Activated naive CD8-positive, alpha-beta T cell treated with anti-CD3 and anti-CD28 coated beads, Interleukin-2, amount 50 U/mL, for 24 hours (primary cell): ENCODE data around the gene DNAJB14.
"Not testable (repeated sequence)": the region's sequence is repeated elsewhere in the genome, so short reads cannot be mapped to it uniquely, and the experiment has no call there.

Source experiments
- ATAC-seq: fragments of 150-1000 bp; cut with Tn5 transposase; one replicate; pipeline ENCODE4 v1.10.0; 2021
- DNase-seq: peaks from one replicate; pipeline ENCODE4 v3.0.0; 2021
- H3K27ac Mint-ChIP-seq: one replicate; pipeline ENCODE4 v1.8.0; 2021; ENCODE audit warnings: mild to moderate bottlenecking, mixed read lengths
- H3K27me3 Mint-ChIP-seq: one replicate; pipeline ENCODE4 v1.8.0; 2021; ENCODE audit warnings: mixed read lengths
- H3K36me3 Mint-ChIP-seq: one replicate; pipeline ENCODE4 v1.8.0; 2021; ENCODE audit warnings: low read depth, mixed read lengths
- H3K4me1 Mint-ChIP-seq: one replicate; pipeline ENCODE4 v1.8.0; 2021; ENCODE audit warnings: mixed read lengths
- H3K4me3 Mint-ChIP-seq: one replicate; pipeline ENCODE4 v1.8.0; 2021; ENCODE audit warnings: mild to moderate bottlenecking, moderate library complexity, mixed read lengths
- H3K9me3 Mint-ChIP-seq: one replicate; pipeline ENCODE4 v1.8.0; 2021; ENCODE audit warnings: mixed read lengths

DNAJB14 gene

DNA sequence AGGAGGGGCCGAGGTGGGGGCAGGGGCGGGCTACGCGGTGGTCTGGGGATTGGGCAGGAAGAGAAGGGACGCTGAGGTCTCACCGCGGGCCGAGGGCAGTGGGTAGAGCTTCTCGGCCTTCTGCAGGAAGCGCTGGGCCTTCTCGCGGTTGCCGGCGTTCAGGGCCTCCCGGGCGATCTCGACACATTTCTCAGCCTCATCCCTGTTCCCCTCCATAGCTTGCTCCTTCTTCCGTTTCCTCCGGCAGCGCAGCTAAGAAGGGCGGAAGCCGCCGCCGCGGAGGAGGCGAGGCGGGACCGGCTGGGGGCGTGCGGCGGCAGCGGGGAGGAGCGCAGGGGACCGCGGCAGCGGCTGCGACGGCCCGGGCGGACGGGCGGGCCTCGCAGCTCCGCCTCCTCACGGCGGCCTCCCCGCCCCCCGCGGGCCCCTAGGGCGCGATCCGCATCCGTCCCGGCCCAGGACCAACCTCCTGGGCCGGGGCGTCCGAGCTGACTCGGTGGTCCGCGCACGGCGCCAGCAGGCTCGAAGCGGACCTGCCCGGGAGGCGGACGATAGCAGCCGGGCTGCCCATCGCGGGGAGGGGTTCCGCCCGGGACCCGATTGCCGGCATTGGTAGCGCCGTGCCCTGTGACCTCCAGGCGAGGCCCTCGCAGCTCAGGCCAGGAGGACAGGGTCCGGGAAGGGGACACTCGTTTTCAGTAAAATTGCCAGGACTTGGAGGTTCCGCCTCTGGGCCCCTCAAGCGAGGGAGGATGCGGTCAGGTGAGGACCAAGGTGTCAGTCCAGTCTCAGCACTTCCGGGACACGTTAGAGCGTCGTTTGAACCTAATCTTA is at the start of gene DNAJB14:
DNAJB14 (minus strand) TSS at position 263 of the 834 bp plus-strand sequence; CDS start at position 216, 47 bp downstream.
- Mint-ChIP-seq H3K4me3 (peak within 1 kb of the TSS; percentile 98), H3K4me1 (peaks cover 53% of the 10 kb centered on the region), H3K27ac (peak within 1 kb of the TSS; percentile 92), H3K36me3 (peaks cover 31% of the 10 kb centered on the region), H3K27me3 (no peaks in the 10 kb centered on the region), H3K9me3 (peaks cover 3% of the 10 kb centered on the region)
- ATAC-seq, result peak; percentile 50
- DNase-seq, result peak; percentile 81

GRCh38 chr4:99991741-99992140 is 45.3 kb upstream of the DNAJB14 start:
- Mint-ChIP-seq H3K4me3 (no peak overlapping the region), H3K27ac (no peak overlapping the region), H3K36me3 (no peaks in the 10 kb centered on the region), H3K9me3 (no peaks in the 10 kb centered on the region), H3K27me3 (no peaks in the 10 kb centered on the region), H3K4me1 (no peaks in the 10 kb centered on the region)
- ATAC-seq (no peak), DNase-seq (no peak)

DNA sequence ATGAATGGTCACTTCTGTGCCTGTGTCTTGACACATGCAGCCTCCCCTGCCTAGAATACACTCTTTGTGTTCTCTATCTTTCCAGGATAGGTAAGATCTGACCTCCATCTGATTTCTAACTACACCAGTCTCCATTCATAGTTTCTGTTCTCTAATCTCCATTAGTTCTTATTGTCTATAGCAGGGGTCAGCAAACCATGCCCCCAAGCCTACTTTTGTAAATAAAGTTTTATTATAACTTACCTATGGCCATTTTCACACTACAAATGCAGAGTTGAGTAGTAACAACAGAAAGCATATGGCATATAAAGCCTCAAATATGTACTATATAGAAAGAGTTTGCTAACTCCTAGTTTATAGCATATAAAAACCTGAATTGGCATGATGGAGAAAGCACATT is 41.3 kb upstream of the DNAJB14 start:
- ATAC-seq, result no peak
- no peaks in the 10 kb centered on the region for H3K36me3 Mint-ChIP-seq

DNA sequence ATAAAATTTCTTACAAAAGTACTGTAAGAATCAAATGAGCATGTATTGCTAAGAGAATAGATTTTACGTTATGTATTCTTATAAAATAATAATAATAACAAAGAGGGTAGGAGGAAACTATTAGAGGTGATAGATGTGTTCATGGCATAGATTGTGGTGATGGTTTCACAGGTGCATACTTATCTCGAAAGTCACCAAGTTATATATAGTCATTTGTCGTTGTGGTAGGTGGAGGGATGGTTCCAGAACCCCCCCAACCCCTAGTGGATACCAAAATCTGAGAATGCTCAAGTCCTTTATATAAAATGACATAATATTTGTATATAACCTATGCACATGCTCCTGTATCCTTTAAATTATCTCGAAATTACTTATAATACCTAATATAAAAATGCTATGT is 40.4 kb upstream of the DNAJB14 start:
- Mint-ChIP-seq H3K27me3 (peaks cover 2% of the 10 kb centered on the region), H3K4me3 (no peak overlapping the region), H3K4me1 (no peaks in the 10 kb centered on the region), H3K27ac (no peak overlapping the region), H3K36me3 (no peaks in the 10 kb centered on the region), H3K9me3 (no peaks in the 10 kb centered on the region)
- ATAC-seq (no peak), DNase-seq (no peak)

More for the DNA sequence above, 41.3 kb upstream of the DNAJB14 start:
- Mint-ChIP-seq H3K27me3 (peaks cover 2% of the 10 kb centered on the region), H3K27ac (no peak overlapping the region), H3K9me3 (no peaks in the 10 kb centered on the region), H3K4me3 (no peak overlapping the region), H3K4me1 (no peaks in the 10 kb centered on the region)
- DNase-seq, result no peak

GRCh38 chr4:99983289-99983943 is 37.0 kb upstream of the DNAJB14 start:
- Mint-ChIP-seq H3K27ac (no peak overlapping the region), H3K4me1 (no peaks in the 10 kb centered on the region), H3K36me3 (no peaks in the 10 kb centered on the region), H3K4me3 (no peak overlapping the region), H3K27me3 (peaks cover 2% of the 10 kb centered on the region), H3K9me3 (peaks cover 5% of the 10 kb centered on the region)
- ATAC-seq (no peak), DNase-seq (no peak)

GRCh38 chr4:99979872-99980271 is 33.5 kb upstream of the DNAJB14 start:
- no peak overlapping the region for H3K27ac Mint-ChIP-seq
- H3K27me3 Mint-ChIP-seq, result peaks cover 2% of the 10 kb centered on the region
- no peaks in the 10 kb centered on the region for H3K4me1 Mint-ChIP-seq
- ATAC-seq (no peak), DNase-seq (no peak)
- H3K36me3 Mint-ChIP-seq, result no peaks in the 10 kb centered on the region
- no peak overlapping the region for H3K4me3 Mint-ChIP-seq
- peaks cover 7% of the 10 kb centered on the region for H3K9me3 Mint-ChIP-seq

DNA sequence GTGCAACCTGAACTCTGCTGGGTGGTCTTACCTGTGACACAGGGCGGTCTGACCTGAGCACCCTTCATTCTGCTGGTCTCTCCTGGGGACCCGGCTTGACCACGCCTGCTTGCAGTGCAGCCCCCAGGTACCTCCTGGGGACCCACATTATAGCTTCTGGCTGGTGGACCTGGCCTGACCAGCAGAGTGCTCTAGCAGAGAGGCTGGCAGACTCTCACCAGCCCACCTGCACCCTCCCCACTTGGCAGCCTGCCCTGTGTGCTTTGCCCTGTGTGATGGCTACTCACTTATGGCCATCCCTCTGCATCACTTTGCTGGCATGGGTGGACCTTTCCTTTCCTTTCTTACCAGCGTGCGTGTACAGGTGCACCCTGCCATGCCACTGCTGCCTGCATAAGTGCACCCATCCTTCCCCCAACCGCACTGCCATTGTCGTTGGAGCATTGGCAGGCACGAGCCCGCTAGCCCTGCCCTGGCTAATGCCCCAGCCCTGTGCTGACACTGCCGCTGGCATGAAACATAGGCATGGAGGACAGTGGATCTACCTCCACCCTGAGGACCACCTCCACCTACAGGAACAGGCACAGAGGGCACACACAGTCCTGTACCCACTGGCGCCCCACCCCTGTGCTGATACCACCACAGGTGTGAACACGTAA is 25.2 kb upstream of the DNAJB14 start:
- Mint-ChIP-seq H3K27ac (no peak overlapping the region), H3K4me1 (no peaks in the 10 kb centered on the region), H3K36me3 (no peaks in the 10 kb centered on the region), H3K27me3 (no peaks in the 10 kb centered on the region), H3K9me3 (peaks cover 10% of the 10 kb centered on the region), H3K4me3 (no peak overlapping the region)
- ATAC-seq (no peak), DNase-seq (no peak)

DNA sequence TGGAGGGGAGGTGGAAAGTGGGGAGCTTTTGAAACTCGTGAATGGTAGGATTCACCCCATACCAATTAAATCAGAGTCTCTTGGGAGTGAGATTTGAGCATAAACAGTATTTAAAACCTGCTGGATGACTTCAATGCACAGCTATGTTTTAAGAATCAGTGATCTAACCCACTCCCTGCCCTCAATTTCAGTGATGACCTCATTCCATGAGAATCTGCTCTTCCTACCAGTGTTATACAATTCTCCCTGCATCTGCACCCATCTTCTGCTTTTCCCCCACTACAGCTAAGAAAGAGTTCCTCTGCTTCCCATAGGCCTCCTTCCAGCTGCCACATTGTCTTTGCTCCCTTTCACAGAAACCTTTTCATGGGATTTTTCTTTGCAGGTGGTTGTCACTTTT is 21.9 kb upstream of the DNAJB14 start:
- no peaks in the 10 kb centered on the region for H3K27me3 Mint-ChIP-seq
- no peak overlapping the region for H3K4me3 Mint-ChIP-seq
- peaks cover 13% of the 10 kb centered on the region for H3K4me1 Mint-ChIP-seq
- H3K27ac Mint-ChIP-seq, result no peak overlapping the region
- peaks cover 6% of the 10 kb centered on the region for H3K9me3 Mint-ChIP-seq
- DNase-seq, result no peak
- no peak for ATAC-seq
- no peaks in the 10 kb centered on the region for H3K36me3 Mint-ChIP-seq

DNA sequence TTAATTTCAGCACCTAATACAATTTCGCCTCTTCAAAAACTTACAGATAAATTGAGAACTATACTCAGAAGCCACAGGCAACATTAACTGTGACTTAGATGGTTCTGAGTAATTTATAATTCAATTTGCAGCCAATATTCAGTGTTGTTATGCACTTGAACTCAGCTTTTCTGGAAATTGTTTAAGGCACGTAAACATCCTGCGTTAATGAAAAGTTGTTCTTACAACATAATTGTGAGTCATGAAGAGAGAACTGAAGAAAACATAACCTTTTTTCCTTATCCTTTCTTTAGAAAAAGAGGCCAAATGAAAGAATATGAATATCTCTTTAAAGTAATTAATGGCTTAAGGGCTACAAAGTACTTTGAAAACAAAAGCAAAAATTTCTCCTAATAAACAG is 20.3 kb upstream of the DNAJB14 start:
- Mint-ChIP-seq H3K36me3 (no peaks in the 10 kb centered on the region), H3K27ac (no peak overlapping the region), H3K4me1 (peaks cover 13% of the 10 kb centered on the region), H3K27me3 (no peaks in the 10 kb centered on the region), H3K4me3 (no peak overlapping the region), H3K9me3 (no peaks in the 10 kb centered on the region)
- ATAC-seq, result no peak
- no peak for DNase-seq

GRCh38 chr4:99965674-99966350 is 19.4 kb upstream of the DNAJB14 start:
- Mint-ChIP-seq H3K27ac (no peak overlapping the region), H3K9me3 (no peaks in the 10 kb centered on the region), H3K4me1 (peaks cover 13% of the 10 kb centered on the region), H3K36me3 (no peaks in the 10 kb centered on the region), H3K27me3 (no peaks in the 10 kb centered on the region), H3K4me3 (no peak overlapping the region)
- ATAC-seq, result no peak
- no peak for DNase-seq

- no peak overlapping the region for H3K27ac Mint-ChIP-seq
Observed at GRCh38 chr4:99965173-99965572, 18.8 kb upstream of the DNAJB14 start.

GRCh38 chr4:99961711-99962110 is 15.3 kb upstream of the DNAJB14 start:
- no peak overlapping the region for H3K27ac Mint-ChIP-seq
- H3K36me3 Mint-ChIP-seq, result peaks cover 6% of the 10 kb centered on the region
- H3K27me3 Mint-ChIP-seq, result no peaks in the 10 kb centered on the region
- H3K4me1 Mint-ChIP-seq, result peaks cover 13% of the 10 kb centered on the region
- no peak for DNase-seq
- H3K4me3 Mint-ChIP-seq, result no peak overlapping the region
- peaks cover 7% of the 10 kb centered on the region for H3K9me3 Mint-ChIP-seq
- no peak for ATAC-seq

More at GRCh38 chr4:99965173-99965572, 18.8 kb upstream of the DNAJB14 start:
- Mint-ChIP-seq H3K36me3 (no peaks in the 10 kb centered on the region), H3K9me3 (no peaks in the 10 kb centered on the region), H3K27me3 (no peaks in the 10 kb centered on the region), H3K4me1 (peaks cover 13% of the 10 kb centered on the region), H3K4me3 (no peak overlapping the region)
- DNase-seq (no peak), ATAC-seq (no peak)

DNA sequence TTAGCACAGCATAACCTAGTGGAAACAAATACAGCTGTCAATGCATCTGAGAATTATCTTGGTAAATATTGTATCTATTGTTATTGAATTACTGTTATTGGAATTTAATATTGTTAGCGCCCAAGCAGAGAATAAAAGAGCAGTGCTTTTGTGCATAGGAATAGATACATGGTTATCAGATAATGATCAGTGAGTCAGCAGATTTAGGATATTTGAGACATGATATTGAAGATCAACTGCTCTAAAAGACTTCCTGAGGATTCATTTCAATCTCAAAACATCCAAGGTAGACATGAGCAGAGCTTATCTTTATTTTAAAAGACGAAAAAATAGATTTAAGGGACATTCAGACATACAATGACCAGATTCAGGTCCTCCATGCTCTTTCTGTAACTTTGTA is 14.2 kb upstream of the DNAJB14 start:
- Mint-ChIP-seq H3K36me3 (peaks cover 6% of the 10 kb centered on the region), H3K4me1 (peaks cover 6% of the 10 kb centered on the region), H3K9me3 (peaks cover 14% of the 10 kb centered on the region), H3K27ac (no peak overlapping the region), H3K4me3 (no peak overlapping the region), H3K27me3 (no peaks in the 10 kb centered on the region)
- ATAC-seq, result no peak
- no peak for DNase-seq

DNA sequence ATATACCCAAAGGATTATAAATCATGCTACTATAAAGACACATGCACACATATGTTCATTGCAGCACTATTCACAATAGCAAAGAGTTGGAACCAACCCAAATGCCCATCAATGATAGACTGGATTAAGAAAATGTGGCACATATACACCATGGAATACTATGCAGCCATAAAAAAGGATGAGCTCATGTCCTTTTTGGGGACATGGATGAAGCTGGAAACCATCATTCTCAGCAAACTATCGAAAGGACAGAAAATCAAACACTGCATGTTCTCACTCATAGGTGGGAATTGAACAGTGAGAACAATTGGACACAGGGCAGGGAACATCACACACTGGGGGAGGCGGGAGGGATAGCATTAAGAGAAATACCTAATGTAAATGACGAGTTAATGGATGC is 11.8 kb upstream of the DNAJB14 start:
- H3K4me3 Mint-ChIP-seq, H3K27ac Mint-ChIP-seq, H3K36me3 Mint-ChIP-seq, DNase-seq, H3K4me1 Mint-ChIP-seq, H3K27me3 Mint-ChIP-seq, ATAC-seq: not testable (repeated sequence)
- peaks cover 15% of the 10 kb centered on the region for H3K9me3 Mint-ChIP-seq
